Sigmoid colon (tissue), 4 donors: ENCODE data around the gene TRPC1.

Experiments used
- POLR2A ChIP-seq, 2 donors: fragments of 450-650 bp; IDR thresholded peaks; one replicate each; pipeline ENCODE4 v1.6.1; 2016; ENCODE audit warnings: antibody characterized with exemption in 2 of 2, mild to moderate bottlenecking in 2 of 2, moderate library complexity in 2 of 2
- POLR2AphosphoS5 ChIP-seq, 4 donors: sonication (generic); formaldehyde crosslinking; IDR thresholded peaks; one replicate each; pipeline ENCODE4 v1.6.1; 2017; ENCODE audit warnings: antibody characterized with exemption in 4 of 4
- TF ChIP-seq, protein P1 (sequence below), 4 experiments: fragments of 450-650 bp in 3 of 4; fragments of 200-600 bp in 1 of 4; IDR thresholded peaks; one replicate each; pipeline ENCODE4 v1.5.1; 2016 to 2019; ENCODE audit warnings: antibody characterized with exemption in 4 of 4, mild to moderate bottlenecking in 3 of 4, moderate library complexity in 2 of 4

DNA sequence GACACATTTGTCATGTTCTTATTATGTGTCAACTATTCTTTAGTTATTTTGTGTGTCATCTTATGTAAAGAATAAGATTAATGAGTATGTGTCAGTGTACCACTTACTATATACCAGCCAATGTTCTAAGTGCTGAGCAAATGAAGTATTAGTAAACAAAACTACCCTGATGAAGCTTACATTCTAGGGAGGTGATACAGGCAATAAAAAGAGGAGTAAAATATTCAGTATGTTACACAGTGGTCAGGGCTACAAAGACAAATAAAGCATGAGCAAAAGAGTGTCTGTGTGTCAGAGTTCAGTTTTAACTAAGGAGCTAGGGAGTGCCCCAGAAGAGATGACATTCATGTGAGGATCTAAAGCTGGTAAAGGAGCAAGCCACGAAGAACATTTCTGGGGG lies 79.1 kb downstream of the TRPC1 start:
- TF ChIP-seq, protein P1, sequence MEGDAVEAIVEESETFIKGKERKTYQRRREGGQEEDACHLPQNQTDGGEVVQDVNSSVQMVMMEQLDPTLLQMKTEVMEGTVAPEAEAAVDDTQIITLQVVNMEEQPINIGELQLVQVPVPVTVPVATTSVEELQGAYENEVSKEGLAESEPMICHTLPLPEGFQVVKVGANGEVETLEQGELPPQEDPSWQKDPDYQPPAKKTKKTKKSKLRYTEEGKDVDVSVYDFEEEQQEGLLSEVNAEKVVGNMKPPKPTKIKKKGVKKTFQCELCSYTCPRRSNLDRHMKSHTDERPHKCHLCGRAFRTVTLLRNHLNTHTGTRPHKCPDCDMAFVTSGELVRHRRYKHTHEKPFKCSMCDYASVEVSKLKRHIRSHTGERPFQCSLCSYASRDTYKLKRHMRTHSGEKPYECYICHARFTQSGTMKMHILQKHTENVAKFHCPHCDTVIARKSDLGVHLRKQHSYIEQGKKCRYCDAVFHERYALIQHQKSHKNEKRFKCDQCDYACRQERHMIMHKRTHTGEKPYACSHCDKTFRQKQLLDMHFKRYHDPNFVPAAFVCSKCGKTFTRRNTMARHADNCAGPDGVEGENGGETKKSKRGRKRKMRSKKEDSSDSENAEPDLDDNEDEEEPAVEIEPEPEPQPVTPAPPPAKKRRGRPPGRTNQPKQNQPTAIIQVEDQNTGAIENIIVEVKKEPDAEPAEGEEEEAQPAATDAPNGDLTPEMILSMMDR (IDR thresholded peaks at IDR 0.05): no peak
- TF ChIP-seq POLR2AphosphoS5 (IDR thresholded peaks at IDR 0.05) (no peak), POLR2A (IDR thresholded peaks at IDR 0.05) (no peak)
